Measurements from ENCODE around the gene TENM3.

GRCh38 chr4:182724414-182724813 is 481.2 kb downstream of the TENM3 start:
- TF ChIP-seq CTCF (IDR thresholded peaks at IDR 0.05), result no peak
- no peak for TF ChIP-seq POLR2A (IDR thresholded peaks at IDR 0.05)

All from testis (tissue), 2 donors.